Activated T-helper 2 cell treated with anti-CD3 and anti-CD28 coated beads, Interferon-gamma antibody, Interleukin-2, Interleukin-4, amounts not matched to agents 10 μg/mL and 5 μg/mL and 100 μg/mL, durations not matched to agents 14 hours and 24 hours and 36 hours (primary cell): Measurements from ENCODE around the gene GOSR2. TPM values are rescaled to one million over a fixed set of nuclear protein-coding genes. Genes with fewer than 3 reads are reported as not detected.
A peak's percentile ranks its signal among the peaks of the same experiment; 100 is the strongest.
"Not testable (repeated sequence)": the region's sequence is repeated elsewhere in the genome, so short reads cannot be mapped to it uniquely, and the experiment has no call there.

Source experiments
- DNase-seq: peaks from one replicate; pipeline ENCODE4 v3.0.0; 2021; ENCODE audit warnings: low spot score
- H3K27ac Mint-ChIP-seq: one replicate; pipeline ENCODE4 v1.8.0; 2021; ENCODE audit warnings: mixed read lengths
- H3K27me3 Mint-ChIP-seq: one replicate; pipeline ENCODE4 v1.8.0; 2021; ENCODE audit warnings: low read depth, mixed read lengths
- H3K36me3 Mint-ChIP-seq: one replicate; pipeline ENCODE4 v1.8.0; 2021; ENCODE audit warnings: low read depth, mixed read lengths
- H3K4me1 Mint-ChIP-seq: one replicate; pipeline ENCODE4 v1.8.0; 2021; ENCODE audit warnings: low read depth, mixed read lengths
- H3K4me3 Mint-ChIP-seq: one replicate; pipeline ENCODE4 v1.8.0; 2021; ENCODE audit warnings: low read depth, mild to moderate bottlenecking, moderate library complexity, mixed read lengths
- H3K9me3 Mint-ChIP-seq: one replicate; pipeline ENCODE4 v1.8.0; 2021; ENCODE audit warnings: mixed read lengths
- intact Hi-C: fragments of 100-400 bp; cut with micrococcal nuclease; formaldehyde crosslinking; loops from one replicate; pipeline ENCODE4 v1.15.1; 2023
- total RNA-seq: library from RNA; stranded (reverse); gene quantifications from 2 replicates; pipeline ENCODE4 v1.2.3, GENCODE V29; 2022

The GOSR2 gene
- total RNA-seq, 1 donor from 2014 or later = 53.9 TPM

DNA sequence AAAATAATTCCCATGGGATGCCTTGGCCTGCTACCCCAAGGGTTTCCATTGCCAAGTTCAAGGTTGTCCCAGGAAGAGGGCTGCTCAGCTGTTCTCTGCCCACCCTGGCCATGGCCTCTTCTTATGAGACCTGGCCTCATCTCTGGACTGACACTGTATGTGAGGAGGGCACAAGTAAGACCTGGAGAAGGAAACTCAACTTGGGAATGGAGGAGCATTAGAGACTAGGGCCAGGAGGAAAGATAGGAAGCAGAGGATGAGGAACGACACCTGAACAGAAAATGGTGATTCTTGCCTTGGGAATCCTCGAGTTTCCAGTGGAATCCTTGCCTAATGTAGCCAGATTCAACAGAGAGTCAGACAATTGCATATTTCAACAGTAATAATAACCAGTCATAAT, 24.6 kb upstream of the GOSR2 start:
- Mint-ChIP-seq H3K27me3 (peaks cover 8% of the 10 kb centered on the region), H3K4me3 (no peak overlapping the region), H3K27ac (no peak overlapping the region), H3K4me1 (no peaks in the 10 kb centered on the region), H3K36me3 (no peaks in the 10 kb centered on the region), H3K9me3 (no peaks in the 10 kb centered on the region)
- DNase-seq = no peak
- intact Hi-C loops = no loop called here

GRCh38 chr17:46898860-46899259, 24.1 kb upstream of the GOSR2 start:
- intact Hi-C loops = no loop called here
- H3K4me3 Mint-ChIP-seq = no peak overlapping the region
- DNase-seq = no peak
- H3K4me1 Mint-ChIP-seq = no peaks in the 10 kb centered on the region
- H3K27me3 Mint-ChIP-seq = peaks cover 8% of the 10 kb centered on the region
- no peak overlapping the region for H3K27ac Mint-ChIP-seq
- H3K9me3 Mint-ChIP-seq = no peaks in the 10 kb centered on the region
- no peaks in the 10 kb centered on the region for H3K36me3 Mint-ChIP-seq

- H3K36me3 Mint-ChIP-seq = no peaks in the 10 kb centered on the region
- H3K4me1 Mint-ChIP-seq = peaks cover 7% of the 10 kb centered on the region
- no peak for DNase-seq
- intact Hi-C loops = no loop called here
- no peak overlapping the region for H3K27ac Mint-ChIP-seq
- H3K4me3 Mint-ChIP-seq = no peak overlapping the region
- peaks cover 8% of the 10 kb centered on the region for H3K27me3 Mint-ChIP-seq
- H3K9me3 Mint-ChIP-seq = no peaks in the 10 kb centered on the region
Measured at GRCh38 chr17:46901291-46901690, 21.7 kb upstream of the GOSR2 start.

DNA sequence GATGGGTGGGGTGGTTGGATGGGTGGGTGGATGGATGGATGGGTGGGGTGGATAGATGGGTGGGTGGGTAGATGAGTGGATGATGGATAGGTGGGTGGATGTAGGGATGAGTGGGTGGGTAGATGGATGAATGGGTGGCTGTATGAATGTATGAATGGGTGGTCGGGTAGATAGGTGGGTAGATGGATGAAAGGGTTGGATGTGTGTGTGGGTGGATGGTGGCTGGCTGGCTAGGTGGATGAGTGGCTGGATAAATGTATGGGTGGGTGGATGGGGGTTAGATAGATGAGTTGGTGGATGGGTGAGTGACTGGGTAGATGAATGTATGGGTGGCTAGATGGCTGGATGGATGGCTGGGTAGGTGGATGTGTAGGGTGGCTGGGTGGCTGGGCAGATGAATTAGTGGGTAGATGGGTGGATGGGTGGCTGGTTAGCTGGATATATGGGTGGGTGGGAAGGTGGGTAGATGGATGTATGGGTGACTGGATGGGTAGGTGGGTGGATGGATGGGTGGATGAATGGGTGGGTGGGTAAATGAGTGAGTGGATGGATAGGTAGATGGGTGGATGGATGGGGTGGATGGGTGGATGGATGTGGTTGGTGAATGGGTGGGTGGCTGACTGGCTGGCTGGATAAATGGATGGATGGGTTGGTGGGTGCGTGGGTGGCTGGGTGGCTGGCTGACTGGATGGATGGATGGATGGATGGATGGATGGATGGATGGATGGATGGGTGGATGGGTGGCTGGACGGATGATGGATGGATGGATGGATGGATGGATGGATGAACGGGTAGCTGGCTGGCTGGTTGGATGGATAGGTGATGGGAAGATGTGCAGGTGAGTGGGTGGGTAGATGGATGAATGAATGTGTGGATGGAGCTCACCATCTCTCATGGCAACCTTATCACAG, 18.9 kb upstream of the GOSR2 start:
- Mint-ChIP-seq H3K9me3 (no peaks in the 10 kb centered on the region), H3K4me3 (no peak overlapping the region), H3K27ac (no peak overlapping the region), H3K27me3 (peaks cover 7% of the 10 kb centered on the region), H3K36me3 (no peaks in the 10 kb centered on the region), H3K4me1 (peaks cover 7% of the 10 kb centered on the region)
- intact Hi-C loops = no loop called here
- no peak for DNase-seq

DNA sequence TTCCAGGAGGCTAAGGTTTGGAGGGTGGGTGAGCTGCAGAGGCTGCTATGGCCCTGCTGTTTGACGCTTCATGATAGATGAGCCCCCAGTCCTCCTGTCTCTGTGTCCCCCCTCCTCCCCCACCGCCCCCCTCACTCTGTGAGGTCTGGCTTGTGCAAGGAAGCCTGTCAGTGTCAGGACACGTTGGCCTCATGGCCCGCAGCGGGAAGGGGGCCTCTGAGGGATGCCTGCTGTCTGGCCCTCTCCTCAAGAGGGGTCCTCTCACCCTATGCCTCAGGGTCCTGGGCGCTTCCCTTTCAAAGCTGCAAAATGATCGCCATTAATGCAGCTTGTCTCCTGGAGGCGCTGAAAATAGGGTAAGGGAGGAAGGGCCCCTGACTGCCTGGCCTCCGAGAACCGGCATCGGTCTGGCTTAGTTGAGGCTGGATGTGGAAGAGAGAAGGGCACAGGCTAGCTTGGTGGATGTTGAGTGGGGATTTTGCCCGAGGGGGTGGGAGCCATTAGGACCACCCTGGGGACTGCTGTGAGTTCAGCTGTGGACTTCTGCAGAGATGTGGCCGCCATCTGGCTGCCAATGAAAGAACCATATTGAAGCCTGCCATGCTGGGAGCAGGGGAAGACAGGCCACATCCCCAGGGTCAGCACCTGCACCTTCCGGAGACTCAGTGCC, 14.8 kb upstream of the GOSR2 start:
- peaks cover 2% of the 10 kb centered on the region for H3K27me3 Mint-ChIP-seq
- peaks cover 7% of the 10 kb centered on the region for H3K4me1 Mint-ChIP-seq
- no peaks in the 10 kb centered on the region for H3K36me3 Mint-ChIP-seq
- no peak overlapping the region for H3K27ac Mint-ChIP-seq
- intact Hi-C loops = no loop called here
- H3K9me3 Mint-ChIP-seq = no peaks in the 10 kb centered on the region
- DNase-seq = no peak
- no peak overlapping the region for H3K4me3 Mint-ChIP-seq

DNA sequence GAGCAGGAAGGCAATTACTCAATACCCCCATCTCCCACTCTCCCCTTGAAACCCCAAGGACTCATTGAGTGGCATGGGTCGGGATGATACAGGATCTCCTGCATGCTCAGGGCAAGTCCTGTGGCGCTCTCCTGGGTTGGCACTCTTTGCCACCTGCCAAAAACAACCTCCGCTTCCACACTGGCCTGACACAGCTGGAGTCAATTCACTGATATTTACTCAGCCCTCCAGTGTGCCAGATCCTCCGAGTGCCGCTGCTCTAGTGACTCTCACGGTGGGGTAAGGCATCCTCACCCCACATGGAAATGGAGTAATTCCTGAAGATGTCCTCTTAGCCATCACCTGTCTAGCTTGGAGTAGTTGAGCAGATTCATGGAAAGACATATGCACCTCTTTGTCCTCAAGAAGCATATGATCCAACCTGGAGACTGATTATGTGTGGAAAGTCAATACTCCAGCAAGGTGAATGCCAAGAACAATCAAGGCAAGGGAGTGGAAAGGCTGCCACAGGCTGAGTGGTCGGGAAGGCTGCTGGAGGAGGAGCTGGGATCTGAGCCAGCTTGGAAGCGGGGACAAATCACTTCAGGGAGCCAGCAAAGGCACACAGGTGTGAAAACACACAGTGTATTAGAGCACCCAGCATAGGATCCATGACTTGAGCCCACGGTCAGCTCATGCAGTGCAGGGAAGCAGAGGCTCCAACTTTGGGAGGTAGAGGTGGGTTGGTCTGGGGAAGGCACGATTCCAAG, 12.6 kb upstream of the GOSR2 start:
- no peak overlapping the region for H3K4me3 Mint-ChIP-seq
- H3K27me3 Mint-ChIP-seq = peaks cover 5% of the 10 kb centered on the region
- H3K4me1 Mint-ChIP-seq = peaks cover 7% of the 10 kb centered on the region
- H3K27ac Mint-ChIP-seq = no peak overlapping the region
- intact Hi-C loops = no loop called here
- no peak for DNase-seq
- no peaks in the 10 kb centered on the region for H3K36me3 Mint-ChIP-seq
- no peaks in the 10 kb centered on the region for H3K9me3 Mint-ChIP-seq

- no peak for DNase-seq
- H3K27ac Mint-ChIP-seq = no peak overlapping the region
- H3K9me3 Mint-ChIP-seq = no peaks in the 10 kb centered on the region
- intact Hi-C loops = no loop called here
- no peaks in the 10 kb centered on the region for H3K4me1 Mint-ChIP-seq
- no peaks in the 10 kb centered on the region for H3K36me3 Mint-ChIP-seq
- H3K4me3 Mint-ChIP-seq = no peak overlapping the region
- peaks cover 5% of the 10 kb centered on the region for H3K27me3 Mint-ChIP-seq
Measured at GRCh38 chr17:46911311-46911710, 11.6 kb upstream of the GOSR2 start.

DNA sequence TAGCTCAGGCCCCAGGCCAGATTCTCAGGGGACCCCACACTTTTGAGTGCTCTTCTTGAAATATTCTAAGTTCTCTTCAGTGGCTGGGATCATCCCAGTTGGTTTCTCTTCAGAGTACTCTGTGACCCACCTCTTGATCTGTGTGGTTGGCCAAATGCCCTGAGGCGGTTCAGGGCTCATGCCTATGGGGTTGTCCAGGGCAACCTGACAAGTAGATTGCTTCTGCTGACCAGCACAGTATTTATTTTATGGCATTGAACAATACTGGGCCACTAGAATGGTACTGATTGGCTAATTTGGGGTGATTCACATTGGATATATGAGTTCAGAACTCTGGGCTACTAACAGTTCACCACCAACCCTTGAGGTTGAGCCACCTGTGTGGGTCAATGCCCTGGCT, 7.4 kb upstream of the GOSR2 start:
- no peak overlapping the region for H3K27ac Mint-ChIP-seq
- H3K9me3 Mint-ChIP-seq = no peaks in the 10 kb centered on the region
- no peaks in the 10 kb centered on the region for H3K4me1 Mint-ChIP-seq
- peaks cover 5% of the 10 kb centered on the region for H3K27me3 Mint-ChIP-seq
- no peak overlapping the region for H3K4me3 Mint-ChIP-seq
- DNase-seq = no peak
- intact Hi-C loops = no loop called here
- no peaks in the 10 kb centered on the region for H3K36me3 Mint-ChIP-seq

GRCh38 chr17:46916211-46916610, 6.7 kb upstream of the GOSR2 start:
- Mint-ChIP-seq H3K27ac (no peak overlapping the region), H3K9me3 (no peaks in the 10 kb centered on the region), H3K27me3 (peaks cover 2% of the 10 kb centered on the region), H3K36me3 (no peaks in the 10 kb centered on the region), H3K4me1 (no peaks in the 10 kb centered on the region), H3K4me3 (no peak overlapping the region)
- DNase-seq = no peak
- intact Hi-C loops = no loop called here

DNA sequence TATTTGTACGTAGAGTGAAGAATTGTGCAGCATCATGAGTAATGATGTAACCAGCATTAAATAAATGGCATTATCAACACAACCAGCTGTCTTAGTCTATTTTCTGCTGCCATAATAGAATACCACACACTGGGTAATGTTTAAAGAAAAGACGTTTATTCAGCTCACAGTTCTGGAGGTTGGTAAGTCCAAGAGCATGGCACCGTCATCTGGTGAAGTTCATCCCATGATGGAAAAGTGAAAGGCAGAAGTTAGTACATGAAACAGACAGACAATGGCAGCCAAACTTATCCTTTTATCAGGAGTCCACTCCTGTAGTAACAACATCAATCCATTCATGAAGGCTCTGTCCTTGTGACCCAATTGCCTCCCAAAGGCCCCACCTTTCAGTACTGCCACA, 6.3 kb upstream of the GOSR2 start:
- no peak overlapping the region for H3K27ac Mint-ChIP-seq
- no peak for DNase-seq
- no peaks in the 10 kb centered on the region for H3K9me3 Mint-ChIP-seq
- no peaks in the 10 kb centered on the region for H3K36me3 Mint-ChIP-seq
- H3K4me1 Mint-ChIP-seq = no peaks in the 10 kb centered on the region
- no peak overlapping the region for H3K4me3 Mint-ChIP-seq
- intact Hi-C loops = no loop called here
- peaks cover 2% of the 10 kb centered on the region for H3K27me3 Mint-ChIP-seq

GRCh38 chr17:46917041-46917440, 5.9 kb upstream of the GOSR2 start:
- peaks cover 3% of the 10 kb centered on the region for H3K4me1 Mint-ChIP-seq
- H3K27ac Mint-ChIP-seq = no peak overlapping the region
- H3K4me3 Mint-ChIP-seq = no peak overlapping the region
- DNase-seq = no peak
- intact Hi-C loops = no loop called here
- H3K36me3 Mint-ChIP-seq = no peaks in the 10 kb centered on the region
- no peaks in the 10 kb centered on the region for H3K9me3 Mint-ChIP-seq
- H3K27me3 Mint-ChIP-seq = peaks cover 2% of the 10 kb centered on the region

- Mint-ChIP-seq H3K27ac (no peak overlapping the region), H3K9me3 (no peaks in the 10 kb centered on the region), H3K27me3 (peaks cover 2% of the 10 kb centered on the region), H3K4me3 (no peak overlapping the region), H3K4me1 (peaks cover 3% of the 10 kb centered on the region), H3K36me3 (no peaks in the 10 kb centered on the region)
- intact Hi-C loops = no loop called here
- DNase-seq = no peak
Measured at GRCh38 chr17:46917516-46917915, 5.4 kb upstream of the GOSR2 start.

- Mint-ChIP-seq H3K27ac (peak overlapping the region; percentile 56), H3K4me3 (peak overlapping the region; percentile 81), H3K4me1 (peaks cover 28% of the 10 kb centered on the region), H3K36me3 (peaks cover 14% of the 10 kb centered on the region)
- H3K27me3 Mint-ChIP-seq, H3K9me3 Mint-ChIP-seq, DNase-seq, intact Hi-C loops: not testable (repeated sequence)
Measured at GRCh38 chr17:46921962-46922361, 998 bp upstream of the GOSR2 start.
